Activated CD4-positive, alpha-beta memory T cell treated with anti-CD3 and anti-CD28 coated beads, Interleukin-2, amount 10 ng/mL, durations not matched to agents 7 days and 5 days (primary cell): Measurements from ENCODE around the gene ITGB5. TPM values are rescaled to one million over a fixed set of nuclear protein-coding genes. Genes with fewer than 3 reads are reported as not detected.
A peak's percentile ranks its signal among the peaks of the same experiment; 100 is the strongest.
"Not testable (repeated sequence)": the region's sequence is repeated elsewhere in the genome, so short reads cannot be mapped to it uniquely, and the experiment has no call there.

ENCODE experiments used
- CTCF ChIA-PET: fragments of 350-600 bp; sonication (Branson Sonifier 250); formaldehyde crosslinking; loops from one replicate; lab custom pipeline; 2021; ENCODE audit warnings: antibody characterized with exemption, inconsistent platforms; lab: Charles Lee
- POLR2A ChIA-PET: fragments of 350-600 bp; sonication (Branson Sonifier 250); formaldehyde crosslinking; loops from one replicate; lab custom pipeline; 2021; ENCODE audit warnings: antibody characterized with exemption; lab: Charles Lee
- DNase-seq: peaks from one replicate; pipeline ENCODE4 v3.0.0-alpha.2; 2020
- H3K27ac Mint-ChIP-seq: one replicate; pipeline ENCODE4 v1.8.0; 2021; ENCODE audit warnings: mild to moderate bottlenecking, mixed read lengths
- H3K27me3 Mint-ChIP-seq: one replicate; pipeline ENCODE4 v1.8.0; 2021; ENCODE audit warnings: mixed read lengths
- H3K36me3 Mint-ChIP-seq: one replicate; pipeline ENCODE4 v1.8.0; 2021; ENCODE audit warnings: low read depth, mixed read lengths
- H3K4me1 Mint-ChIP-seq: one replicate; pipeline ENCODE4 v1.8.0; 2021; ENCODE audit warnings: mixed read lengths
- H3K4me3 Mint-ChIP-seq: one replicate; pipeline ENCODE4 v1.8.0; 2021; ENCODE audit warnings: mild to moderate bottlenecking, mixed read lengths
- H3K9me3 Mint-ChIP-seq: one replicate; pipeline ENCODE4 v1.8.0; 2021; ENCODE audit warnings: mixed read lengths
- total RNA-seq, 2 experiments: library from RNA; stranded (reverse); gene quantifications; one replicate each; pipeline ENCODE4 v1.2.3, GENCODE V29; 2021

The ITGB5 gene
- total RNA-seq, 2 experiments from 2014 or later: 0.05 to 0.40 TPM

DNA sequence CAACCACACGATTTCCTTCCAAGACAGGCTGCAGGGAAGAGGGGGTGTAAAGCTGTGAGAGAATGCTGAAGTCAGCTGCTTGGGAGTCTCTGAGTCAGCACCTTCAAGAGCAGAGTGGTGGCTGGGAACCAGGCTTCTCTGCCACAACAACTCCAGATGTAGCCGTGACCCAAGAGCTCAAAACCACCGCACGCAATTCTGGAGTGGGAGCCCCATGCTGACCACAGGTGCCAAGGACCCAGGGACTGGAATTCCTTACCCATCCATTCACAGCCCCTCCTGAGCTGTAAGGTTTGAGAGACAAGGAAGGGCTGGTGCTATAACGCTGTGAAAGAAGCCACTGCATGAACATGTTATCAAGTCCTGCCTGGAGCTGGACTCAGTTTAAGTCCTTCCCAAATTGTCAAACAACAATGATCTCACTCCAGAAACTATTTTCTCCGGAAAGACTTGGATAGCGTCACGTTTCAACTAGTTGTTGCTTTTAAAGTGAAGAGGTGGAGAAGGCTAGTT is 95.5 kb downstream of the ITGB5 start:
- Mint-ChIP-seq H3K27me3 (peaks cover 2% of the 10 kb centered on the region), H3K36me3 (no peaks in the 10 kb centered on the region), H3K4me1 (peaks cover 13% of the 10 kb centered on the region), H3K9me3 (no peaks in the 10 kb centered on the region), H3K27ac (no peak overlapping the region), H3K4me3 (no peak overlapping the region)
- ChIA-PET POLR2A (no interaction called here), CTCF (interaction anchor here (0.9 kb wide), 1 partner anchor 110 kb away, joined by 5 read pairs; no protein-coding TSS in a partner anchor)
- peak; percentile 19 for DNase-seq

DNA sequence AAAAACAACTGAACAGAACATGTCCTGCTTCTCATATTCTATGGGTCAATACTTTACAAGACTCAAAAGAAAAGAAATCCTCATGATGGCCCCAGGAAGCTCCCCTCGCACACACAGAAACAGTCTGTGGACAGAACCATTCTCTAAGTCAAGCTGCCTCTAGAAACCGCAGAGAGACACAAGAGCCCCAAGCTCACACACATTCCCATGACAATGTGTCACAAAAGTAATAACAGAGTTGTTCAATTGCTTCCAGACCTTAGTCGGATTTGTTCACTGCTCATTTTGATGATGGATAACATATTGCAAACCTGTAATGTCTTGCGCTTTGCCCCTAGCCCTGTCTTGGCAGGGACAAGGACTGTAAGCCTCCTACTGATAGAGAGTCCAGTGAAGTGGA is 96.0 kb downstream of the ITGB5 start:
- H3K27ac Mint-ChIP-seq: no peak overlapping the region
- CTCF ChIA-PET: interaction anchor here (0.9 kb wide), 2 partner anchors 30 to 110 kb away, joined by 3 to 5 read pairs; no protein-coding TSS in a partner anchor
- H3K4me1 Mint-ChIP-seq: peaks cover 13% of the 10 kb centered on the region
- H3K4me3 Mint-ChIP-seq: no peak overlapping the region
- no peaks in the 10 kb centered on the region for H3K36me3 Mint-ChIP-seq
- POLR2A ChIA-PET: no interaction called here
- no peaks in the 10 kb centered on the region for H3K9me3 Mint-ChIP-seq
- no peak for DNase-seq
- peaks cover 2% of the 10 kb centered on the region for H3K27me3 Mint-ChIP-seq

DNA sequence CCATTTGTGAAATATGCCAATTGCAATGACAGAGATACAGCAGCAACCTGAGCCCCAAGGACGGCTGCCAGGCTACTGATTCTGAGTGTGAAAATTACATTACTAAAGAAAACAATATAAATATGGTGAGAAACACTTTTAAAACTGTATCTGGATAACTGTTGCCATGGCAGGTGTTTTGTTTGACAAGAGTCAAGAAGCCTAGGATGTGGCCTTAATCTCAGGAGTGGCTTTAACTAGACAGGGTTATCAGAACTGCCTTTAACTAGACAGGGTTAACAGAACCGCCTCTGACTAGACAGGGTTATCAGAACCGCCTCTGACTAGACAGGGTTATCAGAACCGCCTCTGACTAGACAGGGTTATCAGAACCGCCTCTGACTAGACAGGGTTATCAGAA is 98.1 kb downstream of the ITGB5 start:
- DNase-seq, H3K9me3 Mint-ChIP-seq, CTCF ChIA-PET, H3K36me3 Mint-ChIP-seq, H3K27ac Mint-ChIP-seq, H3K27me3 Mint-ChIP-seq, POLR2A ChIA-PET, H3K4me3 Mint-ChIP-seq: not testable (repeated sequence)
- peaks cover 18% of the 10 kb centered on the region for H3K4me1 Mint-ChIP-seq

DNA sequence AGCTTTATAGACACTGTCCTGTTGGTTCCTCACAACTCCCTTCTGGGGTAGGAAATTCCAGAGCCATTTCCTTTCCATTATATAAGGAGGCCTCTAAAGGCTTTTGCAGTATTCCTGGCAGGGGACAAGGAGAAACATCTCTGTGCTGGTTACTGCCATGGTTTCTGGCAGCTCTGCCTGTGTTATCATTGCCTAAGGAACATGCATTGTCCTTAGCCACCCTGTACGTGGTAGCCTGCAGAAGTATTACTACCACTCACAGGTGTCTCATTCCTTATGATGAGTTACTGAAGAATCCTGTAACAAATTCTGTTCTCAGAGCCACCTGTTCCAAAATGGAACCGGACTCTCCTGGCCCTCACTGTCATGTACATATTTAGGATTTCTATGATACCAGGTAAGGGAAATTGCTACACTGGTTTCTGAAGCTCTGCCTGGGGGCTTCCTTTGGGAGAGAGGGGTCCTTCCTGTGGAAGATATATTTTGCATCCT is 98.9 kb downstream of the ITGB5 start:
- no peaks in the 10 kb centered on the region for H3K27me3 Mint-ChIP-seq
- ChIA-PET CTCF (interaction anchor here (0.7 to 3.7 kb wide), 4 partner anchors 27 to 113 kb away, joined by 3 to 23 read pairs (median 12); no protein-coding TSS in a partner anchor), POLR2A (no interaction called here)
- no peak for DNase-seq
- no peaks in the 10 kb centered on the region for H3K9me3 Mint-ChIP-seq
- H3K27ac Mint-ChIP-seq: no peak overlapping the region
- no peak overlapping the region for H3K4me3 Mint-ChIP-seq
- H3K4me1 Mint-ChIP-seq: peaks cover 18% of the 10 kb centered on the region
- H3K36me3 Mint-ChIP-seq: no peaks in the 10 kb centered on the region

GRCh38 chr3:124787476-124788195 is 99.5 kb downstream of the ITGB5 start:
- ChIA-PET POLR2A (interaction anchor here (1.1 kb wide), 1 partner anchor 26 kb away, joined by 3 read pairs; no protein-coding TSS in a partner anchor), CTCF (interaction anchor here (0.7 to 3.7 kb wide), 5 partner anchors 27 to 114 kb away, joined by 3 to 23 read pairs (median 4); no protein-coding TSS in a partner anchor)
- no peaks in the 10 kb centered on the region for H3K27me3 Mint-ChIP-seq
- H3K4me1 Mint-ChIP-seq: peaks cover 18% of the 10 kb centered on the region
- no peaks in the 10 kb centered on the region for H3K9me3 Mint-ChIP-seq
- DNase-seq: no peak
- no peaks in the 10 kb centered on the region for H3K36me3 Mint-ChIP-seq
- H3K4me3 Mint-ChIP-seq: no peak overlapping the region
- H3K27ac Mint-ChIP-seq: no peak overlapping the region

DNA sequence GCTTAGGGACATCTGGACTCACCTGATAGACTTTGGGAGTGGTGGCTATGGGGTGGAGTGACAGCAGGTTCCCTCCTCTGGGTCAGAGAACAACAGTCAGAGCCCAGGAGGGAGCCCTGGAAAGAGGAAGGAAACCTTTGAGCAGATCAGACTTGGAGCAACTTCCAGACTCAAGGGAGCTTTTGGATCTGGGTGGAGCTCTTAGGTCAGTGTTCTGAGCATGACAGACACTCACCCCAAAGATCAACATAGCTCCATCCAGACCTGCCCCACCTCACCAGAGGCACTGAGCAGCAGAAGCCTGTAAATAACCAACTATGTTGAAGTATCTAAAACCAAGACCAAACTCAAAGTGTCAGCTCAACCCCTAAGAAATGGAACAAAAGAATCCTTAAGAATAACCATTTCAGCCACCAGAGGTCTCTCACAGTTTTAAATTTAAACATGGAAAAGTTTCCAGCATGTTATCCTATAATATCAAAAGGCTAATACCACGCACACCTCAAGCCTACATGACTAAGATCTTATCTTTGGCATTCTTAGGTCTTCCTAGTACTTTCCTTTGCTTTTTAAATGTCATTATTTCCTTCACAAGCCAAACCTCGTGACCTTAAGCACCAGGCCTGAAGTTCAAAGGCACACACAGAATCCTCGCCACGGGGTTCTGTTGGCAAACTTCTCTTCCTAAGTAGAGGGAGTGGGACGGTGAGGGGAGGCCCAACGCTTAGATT is 100.5 kb downstream of the ITGB5 start:
- peaks cover 14% of the 10 kb centered on the region for H3K4me1 Mint-ChIP-seq
- H3K27me3 Mint-ChIP-seq: no peaks in the 10 kb centered on the region
- no peak overlapping the region for H3K27ac Mint-ChIP-seq
- no peak for DNase-seq
- no peak overlapping the region for H3K4me3 Mint-ChIP-seq
- no peaks in the 10 kb centered on the region for H3K36me3 Mint-ChIP-seq
- H3K9me3 Mint-ChIP-seq: no peaks in the 10 kb centered on the region
- ChIA-PET CTCF (interaction anchor here (2.7 to 3.7 kb wide), 2 partner anchors 26 to 115 kb away, joined by 21 to 23 read pairs; no protein-coding TSS in a partner anchor), POLR2A (interaction anchor here (1.1 kb wide), 1 partner anchor 25 kb away, joined by 3 read pairs; no protein-coding TSS in a partner anchor)

GRCh38 chr3:124785973-124786372 is 101.2 kb downstream of the ITGB5 start:
- Mint-ChIP-seq H3K27me3 (no peaks in the 10 kb centered on the region), H3K27ac (no peak overlapping the region), H3K36me3 (no peaks in the 10 kb centered on the region), H3K4me1 (peaks cover 10% of the 10 kb centered on the region), H3K4me3 (no peak overlapping the region), H3K9me3 (no peaks in the 10 kb centered on the region)
- ChIA-PET POLR2A (no interaction called here), CTCF (interaction anchor here (2.7 to 3.7 kb wide), 2 partner anchors 25 to 116 kb away, joined by 21 to 23 read pairs; no protein-coding TSS in a partner anchor)
- no peak for DNase-seq

- Mint-ChIP-seq H3K27ac (no peak overlapping the region), H3K4me3 (no peak overlapping the region), H3K9me3 (no peaks in the 10 kb centered on the region), H3K36me3 (no peaks in the 10 kb centered on the region), H3K4me1 (peaks cover 16% of the 10 kb centered on the region), H3K27me3 (no peaks in the 10 kb centered on the region)
- no peak for DNase-seq
- ChIA-PET POLR2A (no interaction called here), CTCF (interaction anchor here (1.7 to 3.7 kb wide), 2 partner anchors 24 kb away, joined by 4 to 21 read pairs; no protein-coding TSS in a partner anchor)
Observed at GRCh38 chr3:124784686-124785382, 102.3 kb downstream of the ITGB5 start.

DNA sequence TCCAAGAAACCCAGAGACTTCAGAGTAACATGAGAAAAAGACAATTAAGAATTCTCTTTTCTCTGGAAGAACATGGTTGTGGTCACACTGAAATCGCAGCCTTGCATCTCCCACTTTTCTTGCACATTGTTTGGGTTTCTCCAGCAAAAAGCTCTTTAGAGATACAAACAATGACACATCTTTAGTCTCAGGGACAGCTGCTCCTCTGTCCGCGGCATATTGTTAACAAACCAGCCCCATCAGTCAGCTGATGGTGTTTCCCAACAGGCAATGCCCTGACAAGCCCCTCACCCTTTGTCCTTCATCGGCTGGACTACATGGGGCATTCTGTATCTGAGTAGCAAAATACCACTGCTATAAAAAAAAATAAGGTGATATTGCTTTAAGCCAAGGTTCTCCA is 103.5 kb downstream of the ITGB5 start:
- Mint-ChIP-seq H3K27me3 (no peaks in the 10 kb centered on the region), H3K4me3 (no peak overlapping the region), H3K4me1 (peaks cover 16% of the 10 kb centered on the region), H3K27ac (no peak overlapping the region), H3K9me3 (no peaks in the 10 kb centered on the region), H3K36me3 (no peaks in the 10 kb centered on the region)
- POLR2A ChIA-PET: no interaction called here
- CTCF ChIA-PET: interaction anchor here (1.7 kb wide), 1 partner anchor 23 kb away, joined by 4 read pairs; no protein-coding TSS in a partner anchor
- no peak for DNase-seq

DNA sequence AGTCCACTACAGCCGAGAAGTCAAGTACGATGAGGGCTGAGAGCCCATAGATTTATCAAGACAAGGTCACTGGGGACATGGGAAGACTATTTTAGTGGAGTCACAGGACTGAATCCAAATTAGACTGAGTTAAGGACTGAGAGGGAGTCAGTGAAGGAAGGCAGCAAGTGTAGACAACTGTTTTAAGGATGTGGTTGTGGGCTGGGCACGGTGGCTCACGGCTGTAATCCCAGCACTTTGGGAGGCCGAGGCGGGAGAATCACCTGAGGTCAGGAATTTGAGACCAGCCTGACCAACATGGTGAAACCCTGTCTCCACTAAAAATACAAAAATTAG is 104.8 kb downstream of the ITGB5 start:
- H3K9me3 Mint-ChIP-seq, H3K27me3 Mint-ChIP-seq, H3K27ac Mint-ChIP-seq, H3K36me3 Mint-ChIP-seq, H3K4me3 Mint-ChIP-seq, DNase-seq, CTCF ChIA-PET, POLR2A ChIA-PET: not testable (repeated sequence)
- peaks cover 16% of the 10 kb centered on the region for H3K4me1 Mint-ChIP-seq

- Mint-ChIP-seq H3K36me3 (no peaks in the 10 kb centered on the region), H3K4me1 (peaks cover 16% of the 10 kb centered on the region), H3K27ac (no peak overlapping the region), H3K27me3 (no peaks in the 10 kb centered on the region), H3K4me3 (no peak overlapping the region), H3K9me3 (no peaks in the 10 kb centered on the region)
- ChIA-PET POLR2A (no interaction called here), CTCF (no interaction called here)
- no peak for DNase-seq
Observed at GRCh38 chr3:124781476-124782376, 105.4 kb downstream of the ITGB5 start.
